Uterus (tissue), 4 donors: ENCODE results near the gene ATP4B. TPM values are rescaled to one million over a fixed set of nuclear protein-coding genes. Genes with fewer than 3 reads are reported as not detected.
"Not testable (repeated sequence)": the region's sequence is repeated elsewhere in the genome, so short reads cannot be mapped to it uniquely, and the experiment has no call there.

Source experiments
- DNase-seq, 2 donors: peaks; one replicate each; pipeline ENCODE4 v3.0.0-alpha.2; 2019 to 2020
- H3K27ac ChIP-seq, 2 donors: fragments of 200-600 bp; sonication (generic); 1 replicate in 1 of 2; 2 replicates in 1 of 2; pipeline ENCODE4 v1.5.1; 2016 to 2018
- H3K27me3 ChIP-seq, 2 donors: fragments of 200-600 bp; sonication (generic); one replicate each; pipeline ENCODE4 v1.5.1; 2018 to 2019; ENCODE audit warnings: control low read depth in 1 of 2
- H3K36me3 ChIP-seq, 2 donors: fragments of 200-600 bp; sonication (generic); one replicate each; pipeline ENCODE4 v1.5.1; 2019; ENCODE audit warnings: control low read depth in 1 of 2
- H3K4me1 ChIP-seq, 2 donors: fragments of 200-600 bp; sonication (generic); one replicate each; pipeline ENCODE4 v1.5.1; 2018 to 2019; ENCODE audit warnings: control low read depth in 1 of 2
- H3K4me3 ChIP-seq, 2 donors: fragments of 200-600 bp; sonication (generic); 1 replicate in 1 of 2; 2 replicates in 1 of 2; pipeline ENCODE4 v1.5.1; 2018 to 2019; ENCODE audit warnings: mild to moderate bottlenecking in 1 of 2
- H3K9me3 ChIP-seq, 2 donors: fragments of 200-600 bp; sonication (generic); one replicate each; pipeline ENCODE4 v1.5.1; 2019; ENCODE audit warnings: control low read depth in 1 of 2
- POLR2A ChIP-seq, 2 donors: fragments of 450-650 bp; IDR thresholded peaks; one replicate each; pipeline ENCODE4 v1.6.1; 2016; ENCODE audit warnings: antibody characterized with exemption in 2 of 2, mild to moderate bottlenecking in 1 of 2, moderate library complexity in 1 of 2
- intact Hi-C: fragments of 100-400 bp; cut with DNase I; formaldehyde crosslinking; loops from one replicate; pipeline ENCODE4 v1.15.1; 2023; ENCODE audit warnings: low total_unique reads
- total RNA-seq, 4 donors: library from RNA; depleted of rRNA in 3 of 4; stranded (reverse); fragments of >200 nt in 3 of 4; gene quantifications; one replicate each; pipeline versions ENCODE4 v1.1.0 to v1.2.4, GENCODE V29; 2014 to 2023
- TF ChIP-seq, protein P1 (sequence below), 4 experiments: fragments of 200-600 bp in 2 of 4; fragments of 450-650 bp in 2 of 4; sonication (generic) in 2 of 4; IDR thresholded peaks; one replicate each; pipeline ENCODE4 v1.5.1; 2016 to 2019; ENCODE audit warnings: antibody characterized with exemption in 4 of 4, mild to moderate bottlenecking in 2 of 4, moderate library complexity in 1 of 4
- donor health status: DM: yes; HTN: yes; CAD: no.

The ATP4B gene
- total RNA-seq, 4 donors from 2014 or later = 0.28 TPM; not detected in 3

- H3K4me1 ChIP-seq = no peaks in the 10 kb centered on the region
- H3K4me3 ChIP-seq = no peak overlapping the region
- intact Hi-C loops = no loop called here
- TF ChIP-seq, protein P1, sequence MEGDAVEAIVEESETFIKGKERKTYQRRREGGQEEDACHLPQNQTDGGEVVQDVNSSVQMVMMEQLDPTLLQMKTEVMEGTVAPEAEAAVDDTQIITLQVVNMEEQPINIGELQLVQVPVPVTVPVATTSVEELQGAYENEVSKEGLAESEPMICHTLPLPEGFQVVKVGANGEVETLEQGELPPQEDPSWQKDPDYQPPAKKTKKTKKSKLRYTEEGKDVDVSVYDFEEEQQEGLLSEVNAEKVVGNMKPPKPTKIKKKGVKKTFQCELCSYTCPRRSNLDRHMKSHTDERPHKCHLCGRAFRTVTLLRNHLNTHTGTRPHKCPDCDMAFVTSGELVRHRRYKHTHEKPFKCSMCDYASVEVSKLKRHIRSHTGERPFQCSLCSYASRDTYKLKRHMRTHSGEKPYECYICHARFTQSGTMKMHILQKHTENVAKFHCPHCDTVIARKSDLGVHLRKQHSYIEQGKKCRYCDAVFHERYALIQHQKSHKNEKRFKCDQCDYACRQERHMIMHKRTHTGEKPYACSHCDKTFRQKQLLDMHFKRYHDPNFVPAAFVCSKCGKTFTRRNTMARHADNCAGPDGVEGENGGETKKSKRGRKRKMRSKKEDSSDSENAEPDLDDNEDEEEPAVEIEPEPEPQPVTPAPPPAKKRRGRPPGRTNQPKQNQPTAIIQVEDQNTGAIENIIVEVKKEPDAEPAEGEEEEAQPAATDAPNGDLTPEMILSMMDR (IDR thresholded peaks at IDR 0.05) = no peak
- TF ChIP-seq POLR2A (IDR thresholded peaks at IDR 0.05) = no peak
- H3K27me3 ChIP-seq = no peaks in the 10 kb centered on the region
- H3K27ac ChIP-seq = no peak overlapping the region
- DNase-seq = no peak
- no peaks in the 10 kb centered on the region for H3K36me3 ChIP-seq
- no peaks in the 10 kb centered on the region for H3K9me3 ChIP-seq
These were observed 28.1 kb downstream of the ATP4B start for GRCh38 chr13:113629866-113630265.

DNA sequence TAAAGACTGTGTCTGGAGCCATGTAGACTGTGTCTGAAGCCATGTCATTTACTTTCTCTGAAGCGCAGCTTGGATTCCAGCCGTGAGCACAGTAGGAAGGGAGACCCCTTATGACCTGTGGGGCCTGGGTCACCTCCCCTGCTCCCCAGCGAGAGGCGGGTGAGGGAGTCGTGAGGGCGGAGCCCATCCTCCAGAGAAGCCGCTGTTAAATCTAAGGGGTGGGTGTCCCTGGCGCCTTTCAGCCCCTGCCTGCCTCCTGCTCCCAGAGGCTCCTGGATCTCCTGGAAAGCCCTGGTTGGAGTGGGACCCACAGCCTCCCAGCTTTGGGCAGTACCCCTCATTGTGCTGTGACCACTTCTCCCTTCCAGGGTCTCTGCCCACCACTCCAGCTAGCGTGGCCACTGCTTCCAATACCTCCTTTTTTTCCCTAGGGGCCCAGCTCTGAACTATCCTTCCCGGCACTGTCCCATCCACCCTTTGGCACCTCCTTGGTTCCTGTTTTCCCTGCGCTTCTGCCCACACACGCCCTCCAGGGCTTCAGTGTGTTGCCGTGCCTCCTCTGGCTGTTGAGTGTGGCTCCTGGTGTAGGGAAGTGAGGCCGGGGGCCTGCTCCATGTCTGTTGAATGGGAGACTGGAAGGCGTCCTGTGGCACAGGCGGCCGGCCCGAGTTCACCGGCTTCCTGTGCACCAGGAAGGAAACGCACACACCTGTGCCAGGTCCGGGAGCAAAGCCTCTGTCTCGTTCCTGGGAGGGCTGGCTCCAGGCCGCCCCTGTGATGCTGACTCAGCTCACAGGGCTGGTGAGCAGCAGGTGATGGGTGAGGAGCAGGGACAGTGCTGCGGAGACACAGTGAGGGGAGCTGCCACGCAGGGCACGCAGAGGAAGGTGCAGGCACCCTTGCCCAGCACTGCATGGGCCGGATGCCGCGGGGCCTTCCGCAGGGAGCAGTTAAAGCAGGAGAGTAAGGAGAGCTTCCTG, 29.4 kb downstream of the ATP4B start:
- Histone ChIP-seq H3K9me3 (no peaks in the 10 kb centered on the region), H3K4me1 (no peaks in the 10 kb centered on the region), H3K4me3 (no peak overlapping the region), H3K27me3 (no peaks in the 10 kb centered on the region), H3K27ac (no peak overlapping the region), H3K36me3 (no peaks in the 10 kb centered on the region)
- intact Hi-C loops = no loop called here
- no peak for DNase-seq
- TF ChIP-seq POLR2A (IDR thresholded peaks at IDR 0.05) = no peak

DNA sequence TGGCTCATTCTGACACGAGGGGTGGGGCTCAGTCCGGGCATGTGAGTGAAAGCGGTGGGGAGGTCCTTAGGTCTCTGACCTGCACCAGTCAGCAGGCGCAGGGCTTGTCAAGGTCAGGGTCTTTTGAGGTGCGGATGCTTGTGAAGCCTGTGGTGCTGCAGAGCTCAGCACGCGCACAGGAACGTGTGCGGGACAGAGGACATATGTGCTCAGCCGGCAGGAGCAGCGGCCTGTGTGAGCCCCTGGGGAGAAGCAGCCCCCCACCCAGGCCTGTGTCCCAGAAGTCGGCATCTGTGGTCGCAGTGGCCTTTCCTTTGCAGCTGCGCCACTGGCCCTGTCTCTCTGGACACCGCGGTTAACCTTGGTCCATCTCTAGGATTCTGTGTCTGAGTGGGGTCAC, 30.9 kb downstream of the ATP4B start:
- Histone ChIP-seq H3K4me1 (no peaks in the 10 kb centered on the region), H3K27me3 (no peaks in the 10 kb centered on the region), H3K36me3 (no peaks in the 10 kb centered on the region), H3K9me3 (no peaks in the 10 kb centered on the region), H3K4me3 (no peak overlapping the region), H3K27ac (no peak overlapping the region)
- DNase-seq = no peak
- no peak for TF ChIP-seq POLR2A (IDR thresholded peaks at IDR 0.05)
- TF ChIP-seq, protein P1 (IDR thresholded peaks at IDR 0.05) = no peak
- intact Hi-C loops = no loop called here

- Histone ChIP-seq H3K36me3 (no peaks in the 10 kb centered on the region), H3K4me1 (no peaks in the 10 kb centered on the region), H3K27me3 (no peaks in the 10 kb centered on the region), H3K27ac (no peak overlapping the region), H3K9me3 (no peaks in the 10 kb centered on the region), H3K4me3 (no peak overlapping the region)
- TF ChIP-seq POLR2A (IDR thresholded peaks at IDR 0.05) = no peak
- TF ChIP-seq, protein P1 (IDR thresholded peaks at IDR 0.05) = no peak
- intact Hi-C loops = no loop called here
- no peak for DNase-seq
These were observed 31.9 kb downstream of the ATP4B start for GRCh38 chr13:113625965-113626721.

- H3K27me3 ChIP-seq, H3K4me3 ChIP-seq, H3K9me3 ChIP-seq, H3K27ac ChIP-seq, DNase-seq, intact Hi-C loops, H3K36me3 ChIP-seq, H3K4me1 ChIP-seq: not testable (repeated sequence)
These were observed 33.2 kb downstream of the ATP4B start for GRCh38 chr13:113624640-113625304.
